GM19455 (cell line): ENCODE results near the gene WDR93.

ENCODE experiments used
- ATAC-seq: cut with Tn5 transposase; IDR thresholded peaks from one replicate; pipeline ENCODE4 v1.9.1; 2021; ENCODE audit not compliant: unreplicated experiment

WDR93 gene

GRCh38 chr15:89662893-89663626 lies 27.6 kb upstream of the WDR93 start:
- ATAC-seq = no peak

DNA sequence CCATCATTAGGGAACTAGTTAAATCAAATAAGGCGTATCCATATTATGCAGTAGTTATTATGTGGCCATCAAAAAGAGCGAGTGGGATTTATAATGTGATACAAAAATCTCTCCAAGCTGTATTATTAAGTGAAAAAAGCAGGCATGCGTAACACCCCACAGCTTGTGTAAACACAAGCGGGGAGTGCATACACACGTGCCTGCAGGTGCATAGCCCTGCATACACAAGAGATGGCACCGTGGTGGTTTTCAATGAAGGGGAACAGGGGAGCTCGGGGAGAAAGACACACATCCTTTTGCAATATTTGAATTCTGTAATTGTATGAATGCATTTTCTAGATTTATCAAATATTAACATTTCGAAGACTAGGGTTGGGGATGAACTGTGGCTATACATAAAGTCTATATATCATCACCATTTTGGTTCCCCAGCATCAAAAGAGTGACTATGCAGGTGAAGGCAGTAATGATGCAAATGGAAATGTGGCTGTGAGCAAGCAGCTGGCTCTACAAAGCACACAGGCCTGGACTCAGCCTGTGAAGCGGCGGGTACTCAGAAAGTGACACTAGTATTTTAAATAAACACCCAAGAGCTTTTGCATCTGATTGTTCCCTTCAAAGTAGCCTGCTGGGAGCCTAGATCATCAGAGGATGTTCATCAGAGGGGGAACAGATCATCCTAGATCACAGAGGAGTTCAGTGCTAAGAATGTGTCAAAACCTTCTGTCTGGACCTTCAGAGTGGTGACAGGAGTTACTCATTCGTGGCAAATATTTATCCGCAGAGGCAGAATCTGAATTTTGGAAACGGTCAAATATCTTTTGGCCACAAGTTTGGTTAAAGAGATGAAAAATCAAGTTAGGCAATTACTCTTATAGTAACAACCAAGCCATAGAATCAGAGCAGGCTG lies 25.9 kb upstream of the WDR93 start:
- no peak for ATAC-seq

DNA sequence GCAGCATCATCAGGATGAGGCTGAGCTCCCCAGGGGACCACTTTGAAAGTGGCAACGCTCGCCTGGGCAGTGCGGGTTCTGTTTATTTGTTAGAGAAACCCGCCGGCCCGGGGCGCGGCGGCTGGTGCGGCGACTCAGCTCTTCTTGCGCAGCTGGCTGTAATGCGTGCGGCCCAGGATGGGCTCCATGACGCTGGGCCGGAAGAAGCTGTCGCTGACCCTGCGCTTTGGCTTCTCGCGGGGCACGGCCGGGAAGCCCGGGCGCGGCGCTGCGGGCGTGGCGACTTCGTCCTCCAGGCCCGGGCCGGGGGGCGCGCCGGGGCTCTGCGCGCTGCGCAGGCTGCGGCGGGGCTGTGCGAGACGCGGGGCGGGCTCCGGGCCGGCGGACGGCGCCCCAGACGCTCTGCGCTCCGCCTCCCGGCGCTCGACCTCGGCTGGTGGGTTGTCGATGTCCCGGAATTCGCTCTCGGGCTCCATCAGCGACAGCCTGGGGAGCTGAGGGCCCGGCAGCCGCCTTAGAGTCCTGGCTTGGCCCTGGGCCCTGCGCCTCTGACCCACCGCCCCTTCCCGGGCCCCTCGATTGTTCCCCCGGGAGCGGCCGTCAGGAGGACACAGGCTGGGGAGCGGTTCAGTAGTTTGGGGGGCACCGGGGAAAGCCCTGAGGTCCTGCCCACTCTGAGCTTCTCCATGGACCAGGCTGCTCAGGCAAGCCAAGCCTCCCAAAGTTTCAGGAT lies 25.0 kb upstream of the WDR93 start:
- no peak for ATAC-seq

DNA sequence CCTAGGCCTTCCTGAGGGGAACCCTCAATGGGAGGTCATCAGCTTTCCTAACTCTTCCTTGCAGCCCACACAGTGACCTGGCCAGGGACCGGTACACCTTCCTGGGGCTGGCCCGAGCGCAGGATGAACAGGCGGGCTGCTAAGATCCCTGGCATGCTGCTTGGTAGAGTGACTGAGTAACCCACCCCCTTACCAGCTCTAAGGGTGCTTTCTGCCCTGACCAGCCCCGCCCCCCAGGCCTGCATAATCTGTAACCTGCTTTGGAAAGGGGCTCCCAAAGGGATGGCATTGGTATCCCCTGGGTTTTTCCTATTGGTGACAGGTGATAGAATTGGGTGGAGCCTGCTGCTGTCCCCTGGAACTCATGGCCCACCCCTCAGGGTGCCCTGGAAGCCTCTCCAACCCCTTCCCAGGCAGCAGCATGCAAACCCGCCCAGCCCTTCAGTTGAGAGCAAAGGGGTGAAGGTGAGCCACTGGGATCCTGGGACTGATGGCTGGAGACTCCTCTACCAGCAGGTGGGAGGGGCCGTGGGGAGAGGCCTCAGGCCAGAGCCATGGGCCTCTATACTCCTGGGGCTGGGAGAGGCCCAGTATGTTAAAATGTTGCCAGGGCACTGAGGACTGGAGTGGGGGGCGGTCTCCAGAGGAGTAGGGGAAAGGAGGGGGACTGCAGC lies 24.3 kb upstream of the WDR93 start:
- no peak for ATAC-seq

GRCh38 chr15:89666858-89667705 lies 23.5 kb upstream of the WDR93 start:
- ATAC-seq = no peak

DNA sequence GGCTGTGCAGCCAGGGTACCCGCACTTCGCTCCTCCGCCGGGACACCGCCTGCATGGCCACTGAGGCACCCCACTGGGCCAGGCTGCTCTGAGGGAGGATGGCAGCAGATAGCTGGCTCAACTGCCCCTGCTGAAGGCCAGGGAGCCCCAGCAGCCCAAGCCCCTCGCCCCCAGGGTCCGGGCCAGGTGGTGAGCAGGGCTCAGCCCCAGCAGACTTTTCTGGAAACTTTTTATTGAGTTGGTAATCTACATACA lies 23.0 kb upstream of the WDR93 start:
- ATAC-seq = no peak

- ATAC-seq = no peak
Observed at GRCh38 chr15:89668171-89668570, 22.4 kb upstream of the WDR93 start.

DNA sequence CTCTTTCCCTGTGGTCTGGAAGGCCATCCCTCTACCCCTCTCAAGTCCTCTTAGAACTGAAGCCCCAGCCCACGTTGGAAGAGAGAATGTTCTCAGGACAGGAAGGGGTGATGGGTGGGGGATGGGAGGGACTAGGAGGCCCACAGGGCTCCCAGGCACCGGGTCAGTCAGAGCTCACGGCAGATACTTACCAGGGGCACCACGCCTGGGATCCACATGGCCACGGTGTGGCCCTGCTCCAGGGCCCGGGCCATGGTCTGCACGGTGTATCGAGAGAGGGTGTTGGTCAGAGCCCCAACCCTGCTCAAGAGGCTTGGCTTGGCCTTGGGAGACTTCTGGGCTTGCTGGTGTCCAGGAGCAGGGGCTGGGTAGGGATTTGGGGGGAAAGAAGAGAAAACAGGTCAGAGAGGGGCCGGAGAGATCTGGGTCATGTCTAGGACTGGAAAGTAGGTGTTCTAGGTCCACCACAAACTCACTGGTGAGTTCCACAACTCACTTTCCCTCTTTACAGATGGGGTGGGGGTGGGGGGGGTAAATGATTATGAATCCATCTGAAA lies 21.2 kb upstream of the WDR93 start:
- no peak for ATAC-seq

- no peak for ATAC-seq
Observed at GRCh38 chr15:89669941-89670340, 20.7 kb upstream of the WDR93 start.

GRCh38 chr15:89670971-89671560 lies 19.5 kb upstream of the WDR93 start:
- ATAC-seq = no peak

GRCh38 chr15:89671687-89672086 lies 18.9 kb upstream of the WDR93 start:
- no peak for ATAC-seq

DNA sequence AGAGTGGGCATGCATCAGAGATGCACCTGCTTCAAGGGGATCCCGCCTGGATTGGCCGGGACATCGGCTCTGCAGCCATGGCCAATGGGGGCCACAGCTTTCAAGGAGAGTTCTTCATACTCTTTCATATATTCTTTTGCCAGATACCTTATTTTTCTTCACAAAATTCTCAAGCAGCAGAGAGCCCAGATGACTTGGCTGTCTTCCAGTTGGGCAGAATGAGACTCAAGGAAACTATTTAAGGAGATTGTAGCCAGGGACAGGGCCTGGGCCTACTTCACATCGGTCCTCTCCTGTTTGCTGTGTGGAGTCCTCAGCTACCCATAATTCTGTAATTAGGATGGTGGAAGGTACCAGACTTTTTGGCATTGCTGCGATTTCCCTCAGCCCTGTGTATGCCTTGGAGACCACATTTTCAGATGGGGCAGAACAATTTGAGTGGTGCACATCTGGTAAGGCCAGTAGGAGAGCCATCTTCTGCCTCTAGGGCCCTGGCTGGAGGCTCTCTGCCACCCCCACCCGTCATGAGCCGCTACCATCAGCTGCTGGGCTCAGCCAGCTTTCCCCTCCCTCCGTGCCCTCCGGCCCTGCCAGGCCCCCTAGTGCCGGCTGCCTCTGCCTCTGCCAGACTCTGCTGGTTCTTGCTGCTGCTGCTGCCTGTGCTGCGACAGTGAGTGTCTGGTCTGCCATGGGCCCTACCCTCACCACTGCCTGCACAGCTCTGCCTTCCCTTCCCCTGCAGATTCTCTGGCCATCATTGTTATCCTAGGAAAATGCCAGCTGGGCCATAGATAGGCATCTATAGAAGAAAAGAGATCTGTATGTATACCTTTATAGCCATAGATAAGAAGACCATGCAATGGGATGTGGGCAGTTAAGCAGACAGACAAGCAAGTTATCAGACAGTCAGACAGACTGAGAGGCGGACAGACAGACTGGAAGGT lies 18.1 kb upstream of the WDR93 start:
- no peak for ATAC-seq

DNA sequence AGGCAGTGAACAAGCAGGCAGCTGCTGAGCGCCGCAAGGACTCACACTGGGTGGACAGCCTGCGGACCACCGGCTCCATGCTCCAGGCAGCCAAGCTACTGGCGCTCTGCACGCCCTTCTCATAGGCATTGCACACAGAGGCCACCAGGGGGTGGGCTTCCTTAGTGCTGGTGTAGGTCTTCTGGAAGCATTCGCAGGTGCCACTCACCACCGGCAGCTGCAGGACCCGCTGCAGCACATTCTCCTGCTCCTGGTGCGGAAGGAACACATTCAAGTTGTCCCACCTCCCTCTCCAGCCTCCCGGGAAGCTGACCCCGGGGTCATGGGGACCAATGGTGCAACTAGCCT lies 17.5 kb upstream of the WDR93 start:
- ATAC-seq = no peak

DNA sequence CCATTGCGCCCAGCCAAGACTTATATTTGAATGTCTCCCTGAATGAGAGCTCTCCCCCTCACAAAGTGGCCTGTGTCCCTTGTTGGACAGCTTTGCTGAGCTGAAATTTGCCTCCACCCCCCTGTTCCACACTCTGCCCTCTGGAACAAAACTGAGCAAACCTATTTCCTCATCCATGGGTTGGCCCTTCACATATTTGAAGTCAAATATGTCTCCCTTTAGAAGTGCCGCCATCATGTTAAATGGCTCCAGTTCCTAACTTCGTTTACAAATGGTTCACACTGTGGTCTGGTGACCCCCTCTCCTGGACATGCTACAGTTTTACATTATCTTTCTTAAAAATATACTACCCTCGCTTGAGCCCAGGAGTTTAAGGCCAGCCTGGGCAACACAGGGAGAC lies 16.1 kb upstream of the WDR93 start:
- ATAC-seq = no peak

GRCh38 chr15:89675606-89676005 lies 15.0 kb upstream of the WDR93 start:
- ATAC-seq = no peak

GRCh38 chr15:89677381-89677780 lies 13.2 kb upstream of the WDR93 start:
- no peak for ATAC-seq

DNA sequence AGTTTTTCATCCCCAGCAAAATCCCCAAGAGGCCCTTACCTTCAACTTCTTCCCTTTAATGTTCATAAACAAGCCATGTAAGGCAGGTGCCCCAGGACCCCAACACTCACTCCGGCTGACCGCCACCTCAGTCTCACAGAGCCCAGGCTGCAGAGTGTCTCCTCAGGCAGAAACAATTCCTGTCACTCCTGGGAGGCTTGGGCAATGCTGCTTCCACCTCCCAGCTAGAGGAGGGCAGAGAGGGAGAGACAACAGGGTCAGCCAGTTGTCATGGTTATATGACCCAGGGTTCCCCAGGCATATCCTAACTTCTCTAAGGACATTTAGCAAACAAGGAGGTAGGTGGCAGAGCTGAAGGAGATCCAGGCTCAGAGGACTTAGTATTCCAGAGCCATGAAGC lies 11.4 kb upstream of the WDR93 start, which contains the start of gene PLIN1:
Gene PLIN1, minus strand, starts transcription at position 156 of the 400 bp plus-strand sequence. CDS start 1,878 bp downstream, outside the sequence.
- ATAC-seq = no peak

DNA sequence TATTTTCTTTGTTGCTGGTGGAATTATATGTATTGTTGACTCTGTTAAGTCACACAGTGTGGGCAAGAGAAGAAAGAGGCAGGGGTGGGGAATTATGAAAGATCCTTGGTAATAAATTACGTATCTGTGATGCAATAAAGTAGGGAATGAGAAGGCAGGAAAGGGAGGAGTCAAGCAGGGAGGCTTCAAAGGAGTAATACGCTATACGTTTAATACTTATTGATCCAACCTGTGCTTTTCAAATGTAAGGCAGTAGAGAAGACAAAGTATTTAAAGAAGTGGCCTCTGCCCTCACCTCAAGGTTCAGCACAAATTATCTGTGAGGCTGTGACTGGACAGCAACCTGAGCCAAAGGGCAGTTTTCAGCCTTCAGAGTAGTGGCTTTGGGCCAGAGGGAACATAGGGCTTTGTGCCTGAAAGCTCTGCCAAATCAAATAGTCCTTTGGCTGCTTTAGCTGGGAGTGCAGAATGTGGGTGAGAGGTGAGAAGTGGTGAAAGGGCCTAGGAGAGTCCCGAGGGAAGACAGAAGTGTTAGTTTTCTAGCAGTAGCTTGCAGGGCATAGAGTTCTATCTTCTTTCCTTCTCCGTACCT lies 10.2 kb upstream of the WDR93 start:
- no peak for ATAC-seq
